HEK293 (cell line): ENCODE results near the gene BAIAP3.

ENCODE experiments used
- RBAK ChIP-seq: fragments of 450-650 bp; formaldehyde crosslinking; IDR thresholded peaks from 2 replicates; pipeline ENCODE4 v1.5.1; 2016; ENCODE audit warnings: missing biosample characterization, missing genetic modification characterization
- SETDB1 ChIP-seq: IDR thresholded peaks from one replicate; pipeline ENCODE4 v1.6.1; 2017; ENCODE audit warnings: mild to moderate bottlenecking, low read length, moderate library complexity, mixed read lengths; ENCODE audit not compliant: insufficient read length
- ZNF169 ChIP-seq: fragments of 450-650 bp; formaldehyde crosslinking; IDR thresholded peaks from 2 replicates; pipeline ENCODE4 v1.5.1; 2016; ENCODE audit warnings: missing biosample characterization, missing genetic modification characterization
- ZNF175 ChIP-seq: fragments of 450-650 bp; formaldehyde crosslinking; IDR thresholded peaks from 2 replicates; pipeline ENCODE4 v1.5.1; 2016; ENCODE audit warnings: missing biosample characterization, missing genetic modification characterization
- ZNF366 ChIP-seq: fragments of 450-650 bp; formaldehyde crosslinking; conservative IDR thresholded peaks from 2 replicates; pipeline ENCODE4 v1.5.1; 2016; ENCODE audit warnings: missing biosample characterization, missing genetic modification characterization
- ZNF416 ChIP-seq: fragments of 450-650 bp; formaldehyde crosslinking; IDR thresholded peaks from 2 replicates; pipeline ENCODE4 v1.5.1; 2016; ENCODE audit warnings: missing biosample characterization, missing genetic modification characterization
- ZNF433 ChIP-seq: fragments of 450-650 bp; formaldehyde crosslinking; IDR thresholded peaks from 2 replicates; pipeline ENCODE4 v1.5.1; 2016; ENCODE audit warnings: missing biosample characterization, missing genetic modification characterization, low read depth
- ZNF76 ChIP-seq: fragments of 450-650 bp; formaldehyde crosslinking; IDR thresholded peaks from 2 replicates; pipeline ENCODE4; 2016; ENCODE audit warnings: low read depth, missing biosample characterization, missing genetic modification characterization, borderline replicate concordance
- TF ChIP-seq, protein P1 (sequence below): fragments of 450-650 bp; formaldehyde crosslinking; IDR thresholded peaks from 2 replicates; pipeline ENCODE4 v1.5.1; 2016; ENCODE audit warnings: missing biosample characterization, missing genetic modification characterization
- TF ChIP-seq, protein P2 (sequence below): fragments of 450-650 bp; formaldehyde crosslinking; IDR thresholded peaks from 2 replicates; pipeline ENCODE4 v1.5.1; 2016; ENCODE audit warnings: missing biosample characterization, missing genetic modification characterization

- no peak for TF ChIP-seq ZNF169 (tag by site-specific recombination)
- TF ChIP-seq, protein P1, sequence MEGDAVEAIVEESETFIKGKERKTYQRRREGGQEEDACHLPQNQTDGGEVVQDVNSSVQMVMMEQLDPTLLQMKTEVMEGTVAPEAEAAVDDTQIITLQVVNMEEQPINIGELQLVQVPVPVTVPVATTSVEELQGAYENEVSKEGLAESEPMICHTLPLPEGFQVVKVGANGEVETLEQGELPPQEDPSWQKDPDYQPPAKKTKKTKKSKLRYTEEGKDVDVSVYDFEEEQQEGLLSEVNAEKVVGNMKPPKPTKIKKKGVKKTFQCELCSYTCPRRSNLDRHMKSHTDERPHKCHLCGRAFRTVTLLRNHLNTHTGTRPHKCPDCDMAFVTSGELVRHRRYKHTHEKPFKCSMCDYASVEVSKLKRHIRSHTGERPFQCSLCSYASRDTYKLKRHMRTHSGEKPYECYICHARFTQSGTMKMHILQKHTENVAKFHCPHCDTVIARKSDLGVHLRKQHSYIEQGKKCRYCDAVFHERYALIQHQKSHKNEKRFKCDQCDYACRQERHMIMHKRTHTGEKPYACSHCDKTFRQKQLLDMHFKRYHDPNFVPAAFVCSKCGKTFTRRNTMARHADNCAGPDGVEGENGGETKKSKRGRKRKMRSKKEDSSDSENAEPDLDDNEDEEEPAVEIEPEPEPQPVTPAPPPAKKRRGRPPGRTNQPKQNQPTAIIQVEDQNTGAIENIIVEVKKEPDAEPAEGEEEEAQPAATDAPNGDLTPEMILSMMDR: no peak
- TF ChIP-seq SETDB1: no peak
- no peak for TF ChIP-seq ZNF175 (tag by site-specific recombination)
- TF ChIP-seq ZNF76: no peak
- no peak for TF ChIP-seq ZNF433
- no peak for TF ChIP-seq ZNF416 (tag by site-specific recombination)
- TF ChIP-seq ZNF366 (tag by site-specific recombination): no peak
- TF ChIP-seq, protein P2, sequence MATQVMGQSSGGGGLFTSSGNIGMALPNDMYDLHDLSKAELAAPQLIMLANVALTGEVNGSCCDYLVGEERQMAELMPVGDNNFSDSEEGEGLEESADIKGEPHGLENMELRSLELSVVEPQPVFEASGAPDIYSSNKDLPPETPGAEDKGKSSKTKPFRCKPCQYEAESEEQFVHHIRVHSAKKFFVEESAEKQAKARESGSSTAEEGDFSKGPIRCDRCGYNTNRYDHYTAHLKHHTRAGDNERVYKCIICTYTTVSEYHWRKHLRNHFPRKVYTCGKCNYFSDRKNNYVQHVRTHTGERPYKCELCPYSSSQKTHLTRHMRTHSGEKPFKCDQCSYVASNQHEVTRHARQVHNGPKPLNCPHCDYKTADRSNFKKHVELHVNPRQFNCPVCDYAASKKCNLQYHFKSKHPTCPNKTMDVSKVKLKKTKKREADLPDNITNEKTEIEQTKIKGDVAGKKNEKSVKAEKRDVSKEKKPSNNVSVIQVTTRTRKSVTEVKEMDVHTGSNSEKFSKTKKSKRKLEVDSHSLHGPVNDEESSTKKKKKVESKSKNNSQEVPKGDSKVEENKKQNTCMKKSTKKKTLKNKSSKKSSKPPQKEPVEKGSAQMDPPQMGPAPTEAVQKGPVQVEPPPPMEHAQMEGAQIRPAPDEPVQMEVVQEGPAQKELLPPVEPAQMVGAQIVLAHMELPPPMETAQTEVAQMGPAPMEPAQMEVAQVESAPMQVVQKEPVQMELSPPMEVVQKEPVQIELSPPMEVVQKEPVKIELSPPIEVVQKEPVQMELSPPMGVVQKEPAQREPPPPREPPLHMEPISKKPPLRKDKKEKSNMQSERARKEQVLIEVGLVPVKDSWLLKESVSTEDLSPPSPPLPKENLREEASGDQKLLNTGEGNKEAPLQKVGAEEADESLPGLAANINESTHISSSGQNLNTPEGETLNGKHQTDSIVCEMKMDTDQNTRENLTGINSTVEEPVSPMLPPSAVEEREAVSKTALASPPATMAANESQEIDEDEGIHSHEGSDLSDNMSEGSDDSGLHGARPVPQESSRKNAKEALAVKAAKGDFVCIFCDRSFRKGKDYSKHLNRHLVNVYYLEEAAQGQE (tag by site-specific recombination): no peak
- no peak for TF ChIP-seq RBAK (tag by site-specific recombination)
These were observed 39.0 kb downstream of the BAIAP3 start for GRCh38 chr16:1372292-1372950.
